Measurements from ENCODE around the gene ITGB3. TPM values are rescaled to one million over a fixed set of nuclear protein-coding genes. Genes with fewer than 3 reads are reported as not detected.
A peak's percentile ranks its signal among the peaks of the same experiment; 100 is the strongest.

Gene ITGB3
- total RNA-seq, 2 donors from 2014 or later: 5.9 to 19.5 TPM

DNA sequence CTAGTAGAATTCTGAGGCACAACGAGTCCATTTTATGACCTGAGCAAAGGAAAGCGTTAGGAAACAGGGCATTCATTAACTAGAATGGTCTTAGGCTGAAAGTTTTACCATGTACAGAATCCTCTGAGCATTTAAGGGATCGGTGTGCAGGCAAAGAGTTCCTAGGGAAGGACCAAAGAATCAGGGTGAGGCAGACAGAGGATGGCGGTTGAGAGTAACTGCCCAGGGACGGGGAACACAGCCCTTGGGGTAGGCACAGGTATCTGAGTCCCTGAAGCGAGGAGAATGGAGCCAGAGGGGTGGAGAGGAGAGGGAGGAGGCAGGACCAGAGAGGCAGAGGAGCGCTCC is 14.0 kb upstream of the ITGB3 start:
- intact Hi-C loops (cut with DNase I): loop anchor here in 1 of 2 donors (5.0 kb wide), 1 partner anchor 78 kb away; no protein-coding TSS in a partner anchor
- DNase-seq (no peak), ATAC-seq (no peak)

DNA sequence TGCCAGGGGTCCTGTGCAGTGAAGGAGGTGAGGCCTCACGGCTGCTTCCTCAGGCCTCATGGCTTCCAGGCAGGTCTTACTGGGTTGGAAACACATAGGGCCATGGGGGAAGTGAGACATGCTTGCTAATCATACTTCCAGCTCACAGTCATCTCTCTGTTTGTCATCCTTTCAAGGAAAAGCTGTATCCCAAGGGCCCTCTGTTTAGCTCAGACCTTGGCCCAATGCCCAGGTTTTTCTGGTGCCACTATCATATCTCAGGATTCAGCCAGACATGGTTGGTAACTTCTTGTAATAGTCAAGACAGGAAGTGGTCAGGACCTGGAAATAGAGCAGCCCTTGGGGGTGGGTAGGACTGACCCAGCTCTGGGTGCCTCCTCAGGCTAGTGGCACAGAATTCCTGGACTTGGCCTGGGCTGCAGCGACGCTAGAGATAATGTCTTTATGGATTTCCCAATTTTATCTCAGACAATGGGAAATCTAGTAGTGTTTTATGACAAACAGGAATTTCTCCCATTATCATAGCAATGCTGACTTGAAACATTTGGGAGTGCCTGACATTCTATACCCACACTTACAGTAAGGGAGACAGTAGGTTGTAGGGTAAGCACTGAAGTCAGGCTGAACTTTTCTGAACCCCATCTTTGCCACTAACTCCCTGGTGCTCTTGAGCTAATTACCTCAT is 13.5 kb upstream of the ITGB3 start:
- peak; percentile 92 for DNase-seq
- intact Hi-C loops (cut with DNase I): loop anchor here in 1 of 2 donors (5.0 kb wide), 1 partner anchor 77 kb away; no protein-coding TSS in a partner anchor
- peak; percentile 85 to 90 for ATAC-seq

DNA sequence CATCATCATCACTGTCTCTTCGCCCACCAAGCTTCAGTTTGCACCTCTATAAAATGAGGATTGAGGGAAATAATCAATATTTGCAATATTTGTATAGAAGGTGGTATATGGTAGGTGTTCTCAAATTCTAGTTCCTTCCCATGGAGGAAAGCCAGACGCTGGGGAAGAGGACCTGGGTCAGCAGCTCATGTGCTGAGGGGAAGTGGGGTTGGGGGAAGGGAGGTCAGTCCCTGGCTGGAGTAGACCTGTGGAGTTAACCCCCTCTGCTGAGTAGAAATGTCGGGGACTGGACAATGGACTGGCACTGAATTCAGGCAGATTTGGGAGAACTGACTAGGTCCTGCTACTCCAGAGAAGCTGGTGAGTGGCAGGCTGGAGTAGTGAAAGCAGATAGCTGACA is 12.8 kb upstream of the ITGB3 start:
- DNase-seq (no peak), ATAC-seq (no peak)
- intact Hi-C loops (cut with DNase I): no loop called here

DNA sequence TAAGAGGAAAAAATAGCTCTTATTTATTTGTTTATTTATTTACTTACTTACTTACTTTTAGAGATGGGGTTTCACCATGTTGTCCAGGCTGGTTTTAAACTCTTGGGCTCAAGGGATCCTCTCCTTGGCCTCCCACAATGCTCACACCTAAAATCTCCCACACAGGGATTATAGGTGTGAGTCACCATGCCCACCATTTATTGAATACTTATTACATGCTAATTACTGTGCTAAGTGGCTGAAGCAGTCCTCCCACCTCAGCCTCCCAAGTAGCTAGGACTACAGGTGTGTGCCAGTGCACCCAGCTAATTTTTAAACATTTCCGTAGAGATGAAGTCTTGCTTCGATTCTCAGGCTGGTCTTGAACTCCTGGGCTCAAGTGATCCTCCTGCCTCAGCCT is 11.0 kb upstream of the ITGB3 start:
- ATAC-seq: no peak

DNA sequence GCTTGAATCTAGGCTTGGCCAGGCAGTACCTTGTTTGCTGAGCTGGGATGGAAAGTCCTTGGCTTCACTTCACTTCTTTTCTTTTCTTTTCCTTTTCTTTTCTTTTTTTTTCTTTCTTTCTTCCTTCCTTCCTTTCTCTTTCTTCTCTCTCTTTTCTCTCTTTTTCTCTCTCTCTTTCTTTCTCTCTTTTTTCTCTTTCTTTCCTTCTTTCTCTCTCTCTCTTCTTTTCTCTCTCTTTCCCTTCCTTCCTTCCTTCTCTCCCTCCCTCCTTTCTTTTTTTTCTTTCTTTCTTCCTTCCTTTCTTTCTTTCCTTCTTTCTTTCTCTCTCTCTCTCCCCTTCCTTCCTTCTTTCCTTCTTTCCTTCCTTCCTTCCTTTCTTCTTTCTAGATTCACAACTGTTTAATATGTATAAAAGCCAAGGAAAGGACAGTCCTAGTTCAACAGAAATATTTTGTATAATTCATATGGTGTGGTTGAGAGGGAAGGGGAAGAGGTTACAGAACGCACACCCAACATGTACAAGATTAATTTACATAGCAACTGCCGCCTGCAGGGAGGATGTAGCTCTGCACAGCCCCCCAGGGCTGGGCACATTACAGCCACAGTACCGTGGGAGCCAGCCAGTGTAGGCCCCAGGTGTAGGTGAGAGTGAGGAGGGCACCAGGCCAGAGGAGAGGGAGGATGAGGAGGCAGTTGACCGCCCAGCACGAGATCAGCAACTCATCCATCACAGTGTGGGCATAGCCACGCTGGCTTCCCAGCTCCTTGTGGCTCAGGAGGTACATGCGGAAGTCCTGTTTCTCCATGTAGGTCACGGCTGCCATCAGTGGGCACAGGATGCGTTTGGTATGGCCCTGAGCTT is 9.7 kb upstream of the ITGB3 start:
- ATAC-seq (no peak), DNase-seq (no peak)
- intact Hi-C loops (cut with DNase I): no loop called here

More for the DNA sequence above, 11.0 kb upstream of the ITGB3 start:
- no peak for DNase-seq
- intact Hi-C loops (cut with DNase I): no loop called here

DNA sequence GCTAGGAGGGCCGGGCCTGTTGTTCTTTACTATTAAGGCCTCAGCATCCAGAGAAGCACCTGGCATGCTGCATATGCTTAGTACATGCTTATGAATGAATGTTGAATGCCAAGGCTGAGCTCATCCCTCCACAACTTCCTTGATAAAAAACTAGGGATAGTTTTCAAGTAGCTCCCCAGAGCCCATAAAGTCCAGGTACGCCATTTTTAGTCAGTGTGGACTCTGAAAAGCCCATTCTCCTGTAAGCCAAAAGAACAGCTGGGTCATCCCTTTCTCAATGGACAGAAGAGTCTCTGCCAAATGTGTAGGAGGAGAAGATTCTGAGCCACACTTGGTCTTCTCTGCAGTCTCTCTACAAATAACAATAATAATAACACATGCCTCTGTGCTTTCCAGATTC is 8.9 kb upstream of the ITGB3 start:
- ATAC-seq: peak in 1 of 2 donors; percentile 31
- intact Hi-C loops (cut with DNase I): no loop called here
- no peak for DNase-seq

DNA sequence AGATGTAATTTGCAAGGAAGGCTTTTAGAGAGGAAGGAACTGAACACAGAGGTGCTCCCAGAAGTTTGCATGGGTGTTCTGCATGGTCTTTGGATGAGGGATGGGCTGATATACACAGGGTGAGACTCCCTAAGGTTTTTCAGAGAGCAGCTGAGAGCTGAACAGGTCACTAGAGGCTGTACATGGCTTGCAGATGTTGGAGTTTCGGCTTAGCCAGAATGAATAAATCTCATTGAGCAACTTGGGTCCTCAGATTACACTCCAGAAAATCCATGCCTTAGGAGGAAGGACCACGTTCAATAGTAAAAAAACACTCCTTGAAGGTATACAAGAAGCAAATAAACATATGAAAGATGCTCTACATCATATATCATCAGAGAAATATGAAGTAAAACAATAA is 7.5 kb upstream of the ITGB3 start:
- ATAC-seq (no peak), DNase-seq (no peak)
- intact Hi-C loops (cut with DNase I): no loop called here

DNA sequence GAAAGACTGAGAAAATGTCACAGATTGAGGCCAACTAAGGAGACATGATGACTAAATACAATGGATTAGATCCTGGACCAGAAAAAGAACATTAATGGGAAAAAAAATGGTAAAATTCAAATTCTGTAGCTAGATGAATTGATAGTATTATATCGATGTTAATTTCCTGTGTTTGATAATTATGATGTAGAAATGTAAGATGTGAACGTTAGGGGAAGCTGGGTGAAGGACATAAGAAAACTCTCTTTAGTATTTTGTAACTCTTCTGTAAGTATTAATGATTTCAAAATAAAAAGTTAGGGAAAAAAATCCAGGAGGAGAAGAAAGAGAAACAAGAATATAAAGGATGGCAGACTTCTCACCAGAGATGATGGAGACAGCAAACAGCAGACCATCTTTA is 2.8 kb upstream of the ITGB3 start:
- no peak for DNase-seq
- no peak for ATAC-seq
- intact Hi-C loops (cut with DNase I): no loop called here

DNA sequence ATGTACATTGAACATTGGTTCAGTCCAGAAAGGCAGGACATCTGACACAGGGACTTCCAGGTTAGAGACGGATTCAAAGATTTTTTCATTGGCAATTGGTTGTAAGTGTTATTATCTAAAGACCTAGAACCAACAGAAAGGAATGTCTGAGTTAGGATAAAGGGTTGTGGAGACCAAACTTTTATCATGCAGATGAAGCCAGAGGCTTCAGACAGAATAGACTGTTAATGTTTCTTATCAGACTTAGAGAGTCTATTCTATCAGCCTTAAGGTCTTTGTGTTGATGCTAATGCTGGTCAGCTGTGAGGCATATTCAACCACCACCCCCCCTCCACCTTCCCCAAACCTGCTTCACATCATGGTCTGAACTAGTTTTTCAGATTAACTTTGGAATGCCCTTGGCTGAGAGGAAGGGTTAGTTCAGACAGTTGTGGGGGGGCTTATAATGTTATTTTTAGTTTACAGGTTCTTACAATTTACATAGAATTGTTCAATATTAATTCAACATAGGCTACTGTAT is 2.1 kb upstream of the ITGB3 start:
- ATAC-seq (no peak), DNase-seq (no peak)
- intact Hi-C loops (cut with DNase I): no loop called here

DNA sequence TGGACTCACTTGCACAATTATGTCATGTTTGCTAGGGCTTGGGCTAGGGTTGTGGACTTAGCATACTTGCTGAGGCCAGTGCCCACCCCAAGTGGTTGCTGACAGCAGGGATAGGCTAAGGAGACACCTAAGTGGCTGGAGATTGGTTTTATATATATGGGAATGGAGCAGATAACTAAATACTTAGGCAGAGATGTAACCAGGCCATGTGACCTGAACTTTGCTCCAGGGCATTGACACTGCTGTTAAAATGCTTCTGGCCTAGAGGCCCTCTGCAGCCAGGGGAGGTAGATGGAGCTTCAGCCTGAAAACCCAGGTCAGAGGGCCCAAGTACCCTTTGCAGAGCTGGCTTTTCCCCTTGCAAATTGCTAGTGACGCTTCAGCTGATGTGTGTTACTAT is 1.4 kb upstream of the ITGB3 start:
- intact Hi-C loops (cut with DNase I): no loop called here
- no peak for DNase-seq
- no peak for ATAC-seq

DNA sequence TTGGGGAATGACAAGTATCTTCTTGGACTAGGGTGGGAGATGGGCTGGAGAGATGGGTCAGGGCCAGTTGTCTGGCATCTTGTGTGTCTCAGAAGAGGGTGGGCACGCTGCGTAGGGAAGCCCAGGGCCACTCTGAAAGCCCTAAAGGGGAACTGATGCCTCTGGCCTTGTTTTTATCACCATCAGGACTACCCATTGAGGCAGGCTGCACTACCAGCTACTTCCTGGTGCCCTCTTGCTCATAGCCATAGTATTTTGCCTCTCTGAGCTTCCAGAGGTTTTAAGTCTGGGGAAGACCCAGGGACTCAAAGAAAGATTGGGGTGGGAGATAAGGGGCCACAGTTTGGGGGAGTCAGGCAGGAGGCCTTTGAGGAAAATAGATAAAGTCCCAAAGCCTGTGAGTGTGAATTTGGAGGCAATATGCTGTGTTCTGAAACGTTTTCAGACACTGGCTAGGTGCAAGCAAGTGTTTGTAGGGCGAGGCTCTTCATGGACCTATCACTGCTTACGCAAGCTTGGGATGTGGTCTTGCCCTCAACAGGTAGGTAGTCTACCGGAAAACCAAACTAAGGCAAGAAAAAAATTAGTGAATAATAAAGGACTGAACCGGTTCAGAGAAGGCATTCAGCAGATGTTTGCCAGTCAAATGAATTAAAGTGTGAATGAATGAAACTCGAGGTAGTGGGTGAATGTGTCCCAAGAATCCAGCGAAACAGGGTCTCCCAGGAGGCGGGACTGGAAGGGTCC is 688 bp upstream of the ITGB3 start:
- ATAC-seq: no peak
- no peak for DNase-seq

DNA sequence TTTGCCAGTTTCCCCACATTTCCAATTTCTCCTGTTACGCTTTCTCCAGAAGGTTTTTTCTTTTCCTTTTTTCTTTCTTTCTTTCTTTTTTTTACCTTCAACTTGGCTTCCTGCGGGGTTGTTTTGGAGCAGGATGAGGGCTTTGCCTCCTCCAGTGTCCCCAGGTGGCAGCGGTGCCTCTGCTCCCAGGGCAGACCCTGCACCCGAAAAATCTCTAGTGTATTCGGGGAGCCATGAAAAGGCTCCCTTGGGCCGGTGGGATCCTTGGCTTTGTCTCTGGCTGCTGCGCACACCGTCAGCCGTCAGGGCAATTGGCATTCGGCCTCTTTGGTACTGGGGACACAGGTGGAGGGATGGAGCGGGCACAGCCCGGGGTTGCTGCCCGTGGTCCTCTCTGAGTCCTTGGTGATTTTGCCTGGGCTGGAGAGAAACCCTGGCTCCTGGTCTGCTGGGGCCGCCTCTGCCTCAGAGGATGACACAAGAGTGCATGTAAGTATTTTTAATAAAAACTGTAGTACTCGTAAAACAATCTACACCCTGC is 846 bp downstream of the ITGB3 start:
- intact Hi-C loops (cut with DNase I): no loop called here
- DNase-seq (no peak), ATAC-seq (no peak)

More for the DNA sequence above, 688 bp upstream of the ITGB3 start:
- intact Hi-C loops (cut with DNase I): no loop called here

DNA sequence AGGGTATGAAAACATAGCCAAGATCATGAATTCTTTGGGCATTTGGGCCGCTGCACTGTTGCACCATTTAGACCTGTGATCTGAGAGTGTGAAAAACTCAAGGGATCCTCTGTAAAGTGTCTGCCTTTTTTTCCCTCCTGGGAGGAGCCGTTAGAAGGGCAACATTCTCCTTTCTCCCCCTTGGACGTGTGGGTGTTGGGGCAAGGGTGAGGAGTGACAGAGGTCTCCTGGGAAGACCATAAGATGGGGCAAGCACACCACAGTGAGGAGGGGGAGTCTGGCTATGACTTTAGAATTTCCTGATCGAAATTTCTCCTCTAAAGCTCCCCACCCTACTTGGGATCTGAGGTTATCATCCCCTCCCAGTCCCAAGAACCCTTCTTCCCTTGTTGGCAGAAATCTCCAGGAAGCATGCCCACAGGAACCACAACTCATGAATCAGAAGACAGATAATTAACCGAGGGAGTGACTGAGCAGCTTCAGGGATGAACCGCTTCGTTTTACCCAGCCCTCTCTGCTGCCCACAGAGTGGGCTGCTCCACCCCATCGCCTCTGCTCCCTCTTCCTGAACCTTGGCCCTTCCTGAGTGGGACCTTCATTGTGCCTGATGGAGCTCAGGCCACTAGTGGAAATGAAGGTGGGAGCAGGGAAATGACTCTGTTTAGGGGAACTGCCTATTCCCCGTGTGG is 4.2 kb downstream of the ITGB3 start:
- DNase-seq: no peak
- intact Hi-C loops (cut with DNase I): no loop called here
- ATAC-seq: peak; percentile 10 to 74

DNA sequence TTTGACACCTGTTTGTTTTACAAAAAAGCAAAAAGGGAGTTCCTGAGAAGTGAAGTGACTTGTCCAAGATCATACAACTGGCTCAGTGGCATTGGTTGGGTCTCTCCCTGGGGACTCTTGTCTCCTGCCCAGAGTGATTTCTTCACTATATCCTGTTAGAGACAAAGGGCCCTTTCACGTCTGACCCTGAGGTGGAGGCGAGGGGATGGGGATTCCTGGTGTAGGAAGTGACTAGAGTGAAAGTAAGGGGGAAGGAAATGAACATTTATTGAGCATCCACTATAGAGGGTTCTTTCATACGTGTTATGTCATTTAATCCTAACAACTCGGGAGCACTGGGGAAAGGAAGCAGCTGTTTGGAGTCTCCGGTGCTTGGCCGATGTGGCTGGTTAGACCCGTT is 9.0 kb downstream of the ITGB3 start:
- intact Hi-C loops (cut with DNase I): no loop called here

DNA sequence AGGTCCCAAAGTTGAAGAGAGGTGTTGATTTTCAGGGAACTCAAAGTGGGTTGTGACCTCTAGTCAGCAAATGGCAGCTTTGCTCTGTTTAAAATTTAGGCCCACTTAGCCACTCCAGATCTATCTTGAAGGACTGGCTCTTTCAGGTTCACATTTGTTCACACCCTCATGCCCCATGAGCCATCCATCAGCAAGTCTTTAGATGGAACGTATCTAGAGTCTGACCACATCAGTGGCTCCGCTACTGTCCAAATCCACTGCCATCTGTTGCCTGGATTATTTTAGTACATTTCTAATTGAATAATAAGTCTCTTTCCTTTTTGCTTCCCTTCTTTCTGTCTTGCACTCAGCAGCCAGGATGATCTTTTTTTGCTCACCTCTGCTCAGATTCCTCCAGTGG is 10.5 kb downstream of the ITGB3 start:
- DNase-seq: no peak
- intact Hi-C loops (cut with DNase I): no loop called here
- ATAC-seq: no peak

More for the DNA sequence above, 9.0 kb downstream of the ITGB3 start:
- ATAC-seq (no peak), DNase-seq (no peak)

DNA sequence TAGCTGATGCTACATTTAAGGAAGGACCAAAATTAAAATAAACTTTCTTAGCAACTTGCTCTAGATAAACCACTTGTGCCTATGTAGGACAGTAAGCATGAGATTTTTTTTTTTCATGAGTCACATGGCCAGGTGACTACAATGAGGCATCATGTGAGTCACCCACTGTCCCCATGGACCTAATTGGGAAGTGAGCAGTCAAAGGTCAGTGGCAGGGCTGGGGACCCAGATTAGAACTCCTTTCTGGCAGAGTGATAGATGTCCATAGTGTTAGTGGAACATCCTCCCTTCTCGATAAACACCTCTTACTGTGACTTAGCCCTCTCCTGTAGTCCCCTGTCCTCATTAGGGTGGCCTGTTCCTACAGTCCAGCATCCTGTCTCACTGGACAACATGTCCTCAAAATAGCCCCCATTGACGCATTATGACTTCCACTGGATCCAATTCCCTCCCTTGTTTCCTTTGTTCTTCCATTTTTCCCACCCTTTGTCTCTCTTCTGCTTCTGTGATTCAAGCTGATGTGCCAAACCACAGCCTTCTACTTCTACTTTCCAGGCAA is 12.4 kb downstream of the ITGB3 start:
- DNase-seq: no peak
- intact Hi-C loops (cut with DNase I): no loop called here

DNA sequence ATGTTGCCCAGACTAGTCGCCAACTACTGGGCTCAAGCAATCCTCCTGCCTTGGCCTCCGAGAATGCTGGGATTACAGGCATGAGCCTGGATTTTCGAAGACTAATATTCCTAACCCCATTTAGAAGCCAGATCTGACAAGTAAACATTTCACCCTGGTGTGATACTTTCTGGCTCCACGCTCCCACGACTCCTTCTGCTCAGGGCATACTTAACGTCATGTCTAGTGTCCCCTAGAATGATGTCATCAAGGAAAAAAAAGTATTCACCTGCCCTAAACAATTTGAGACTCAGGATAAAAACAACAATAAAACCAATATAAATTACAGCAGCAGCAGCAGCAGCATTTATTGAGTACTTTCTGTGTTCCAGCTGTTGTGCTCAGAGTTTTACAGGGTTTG is 13.2 kb downstream of the ITGB3 start:
- DNase-seq (no peak), ATAC-seq (no peak)
- intact Hi-C loops (cut with DNase I): no loop called here

More for the DNA sequence above, 12.4 kb downstream of the ITGB3 start:
- peak; percentile 23 to 70 for ATAC-seq

DNA sequence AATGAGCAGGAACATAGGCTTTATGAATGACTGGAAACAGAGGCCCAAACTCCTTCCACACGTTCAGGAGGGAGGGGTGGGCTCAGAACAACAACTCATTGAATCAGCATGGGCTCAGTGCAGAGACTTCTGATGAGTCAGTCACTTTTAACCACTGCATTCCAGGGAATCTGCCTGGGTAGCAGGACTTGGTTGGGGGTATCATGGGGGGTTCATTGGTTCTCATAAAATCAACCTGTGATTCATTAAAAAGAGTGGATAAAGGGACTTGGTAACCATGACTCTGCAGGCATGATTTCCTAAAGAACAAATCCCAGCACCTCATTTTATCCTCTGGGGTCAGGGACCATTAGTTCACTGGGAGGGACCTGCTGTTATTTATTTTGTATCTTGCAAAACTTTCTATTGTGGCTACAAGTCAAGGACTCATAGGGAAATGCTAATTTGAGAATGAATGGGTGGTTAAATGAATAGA is 13.8 kb downstream of the ITGB3 start:
- intact Hi-C loops (cut with DNase I): no loop called here
- ATAC-seq: peak in 1 of 2 donors; percentile 55

More for the DNA sequence above, 13.8 kb downstream of the ITGB3 start:
- no peak for DNase-seq
